ENCODE data around the gene COL19A1.
"Not testable (repeated sequence)": the region's sequence is repeated elsewhere in the genome, so short reads cannot be mapped to it uniquely, and the experiment has no call there.

GRCh38 chr6:69921611-69922010 is 55.3 kb downstream of the COL19A1 start:
- not testable (repeated sequence) for TF ChIP-seq CTCF, POLR2A (IDR thresholded peaks at IDR 0.05)

Measured in breast epithelium (tissue), 3 donors.